HG02852 (cell line): ENCODE data around the gene TCL1B.
"Not testable (repeated sequence)": the region's sequence is repeated elsewhere in the genome, so short reads cannot be mapped to it uniquely, and the experiment has no call there.

Source experiments
- ATAC-seq: cut with Tn5 transposase; IDR thresholded peaks from one replicate; pipeline ENCODE4 v1.9.1; 2021; ENCODE audit warnings: mild to moderate bottlenecking, moderate library complexity; ENCODE audit not compliant: unreplicated experiment

The TCL1B gene

GRCh38 chr14:95685978-95686922 is at the start of gene TCL1B:
TSS of gene TCL1B (plus strand) at chr14:95686426. CDS start at chr14:95686468, 42 bp downstream.
- no peak for ATAC-seq

- no peak for ATAC-seq
These were observed 41.2 kb upstream of the TCL1B start for GRCh38 chr14:95644981-95645380.

- ATAC-seq: no peak
These were observed 40.7 kb upstream of the TCL1B start for GRCh38 chr14:95645389-95645996.

- ATAC-seq: no peak
These were observed 38.3 kb upstream of the TCL1B start for GRCh38 chr14:95647926-95648325.

GRCh38 chr14:95649230-95649629 is 37.0 kb upstream of the TCL1B start:
- no peak for ATAC-seq

- no peak for ATAC-seq
These were observed 35.2 kb upstream of the TCL1B start for GRCh38 chr14:95651028-95651427.

DNA sequence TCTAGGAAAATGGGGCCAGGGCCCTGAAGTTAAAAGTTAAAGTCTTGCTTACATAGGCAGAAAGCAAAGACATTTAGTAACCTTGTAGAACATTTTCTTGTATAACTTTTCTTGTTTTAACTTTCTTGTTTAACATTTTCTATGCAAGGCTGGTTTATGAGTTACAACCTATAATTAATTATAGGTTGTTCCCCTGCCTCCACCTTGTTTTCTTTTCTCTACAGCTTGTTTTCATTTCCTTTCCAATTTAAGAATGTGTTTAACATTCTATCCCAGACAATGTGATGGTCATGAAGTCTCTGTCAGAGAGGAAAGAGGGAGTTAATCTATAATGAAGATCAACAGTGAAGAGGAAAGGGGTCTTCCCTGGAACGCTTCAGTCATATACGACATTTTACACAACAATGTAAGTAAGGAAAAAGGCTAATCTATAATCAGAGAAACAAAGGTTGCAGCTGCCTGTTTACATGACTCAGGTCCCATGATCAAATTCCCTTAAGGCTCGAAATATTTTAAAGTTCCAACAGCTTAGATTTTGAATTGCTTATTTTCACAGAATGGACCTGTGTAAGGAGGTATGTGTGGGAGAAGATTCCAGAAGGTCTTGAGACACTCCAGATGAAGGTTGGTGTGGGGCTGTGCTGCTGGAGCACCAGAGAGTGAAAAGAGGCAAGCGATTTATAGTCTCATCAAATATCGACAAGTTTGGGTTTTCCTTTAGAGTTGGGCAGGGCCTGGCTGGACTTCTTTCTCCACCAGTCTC is 34.2 kb upstream of the TCL1B start:
- ATAC-seq: no peak

- ATAC-seq: peak; percentile 44
These were observed 33.5 kb upstream of the TCL1B start for GRCh38 chr14:95652690-95653089.

- no peak for ATAC-seq
These were observed 30.8 kb upstream of the TCL1B start for GRCh38 chr14:95655461-95655860.

- ATAC-seq: no peak
These were observed 29.6 kb upstream of the TCL1B start for GRCh38 chr14:95656634-95657033.

DNA sequence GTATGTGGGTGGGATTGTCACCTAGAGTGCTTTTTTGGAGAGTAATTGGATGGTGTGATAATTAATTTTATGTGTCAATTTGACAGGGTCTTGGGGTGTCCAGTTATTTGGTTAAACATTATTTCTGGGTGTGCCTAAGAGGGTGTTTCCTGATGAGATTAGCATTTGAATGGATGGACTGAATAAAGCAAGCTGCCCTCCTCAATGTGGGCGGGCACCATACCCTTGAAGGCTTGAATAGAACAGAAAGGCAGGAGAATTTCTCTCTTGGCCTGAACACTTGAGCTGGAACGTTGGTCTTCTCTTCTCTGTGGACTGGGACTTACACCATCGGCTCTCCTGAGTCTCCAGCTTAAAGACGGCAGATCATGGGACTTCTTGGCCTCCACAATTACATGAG is 28.8 kb upstream of the TCL1B start:
- no peak for ATAC-seq

DNA sequence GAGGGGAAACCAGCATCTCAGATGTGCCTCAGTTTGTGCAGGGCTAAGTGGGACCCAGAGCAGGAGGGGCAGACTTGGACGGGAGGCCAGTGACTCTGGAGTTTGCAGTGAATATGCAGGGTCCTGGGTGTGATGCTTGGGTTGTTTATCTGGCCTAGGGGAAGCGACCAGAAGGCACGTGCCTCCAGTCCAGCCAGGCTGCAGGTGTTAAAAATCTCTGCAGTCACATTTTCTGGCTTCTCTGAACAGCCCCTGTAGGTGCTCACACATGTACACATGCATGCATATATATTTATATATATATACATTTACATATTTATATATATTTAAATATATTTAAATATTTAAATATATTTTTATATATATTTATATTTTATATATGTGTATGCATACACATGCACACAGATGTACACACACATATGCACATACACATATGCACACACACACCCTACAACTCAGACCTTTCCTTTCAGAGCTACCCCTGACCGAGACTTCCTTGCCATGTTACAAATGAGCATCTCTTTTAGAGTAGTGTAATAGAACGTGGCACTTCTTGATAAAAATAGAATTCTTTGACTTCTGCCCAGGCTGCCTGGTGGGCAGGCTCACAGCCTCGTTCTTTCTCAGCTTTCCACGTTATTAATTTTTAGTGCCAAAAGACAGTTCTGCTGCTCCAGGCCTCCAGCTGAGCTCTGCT is 26.8 kb upstream of the TCL1B start:
- no peak for ATAC-seq

DNA sequence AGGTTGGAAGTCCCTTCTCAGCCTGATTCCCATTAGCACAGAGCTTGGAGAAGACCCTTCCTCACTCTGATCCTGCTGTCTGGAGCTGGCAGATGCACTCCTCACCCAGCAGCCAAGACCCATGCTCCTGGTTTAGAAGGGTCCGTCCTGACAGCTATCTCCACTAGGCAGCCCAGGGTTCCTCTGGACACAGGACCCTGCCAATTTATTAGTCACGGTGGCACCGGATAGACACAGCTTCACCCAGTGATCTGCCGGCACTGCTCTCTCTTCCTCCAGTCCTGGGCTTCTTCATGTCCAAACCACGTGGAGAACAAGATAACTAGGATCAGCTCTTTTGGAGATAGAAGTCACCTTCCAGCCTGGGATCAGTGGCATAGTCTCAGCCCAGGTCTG is 26.2 kb upstream of the TCL1B start:
- ATAC-seq: no peak

- no peak for ATAC-seq
These were observed 25.3 kb upstream of the TCL1B start for GRCh38 chr14:95660651-95661515.

DNA sequence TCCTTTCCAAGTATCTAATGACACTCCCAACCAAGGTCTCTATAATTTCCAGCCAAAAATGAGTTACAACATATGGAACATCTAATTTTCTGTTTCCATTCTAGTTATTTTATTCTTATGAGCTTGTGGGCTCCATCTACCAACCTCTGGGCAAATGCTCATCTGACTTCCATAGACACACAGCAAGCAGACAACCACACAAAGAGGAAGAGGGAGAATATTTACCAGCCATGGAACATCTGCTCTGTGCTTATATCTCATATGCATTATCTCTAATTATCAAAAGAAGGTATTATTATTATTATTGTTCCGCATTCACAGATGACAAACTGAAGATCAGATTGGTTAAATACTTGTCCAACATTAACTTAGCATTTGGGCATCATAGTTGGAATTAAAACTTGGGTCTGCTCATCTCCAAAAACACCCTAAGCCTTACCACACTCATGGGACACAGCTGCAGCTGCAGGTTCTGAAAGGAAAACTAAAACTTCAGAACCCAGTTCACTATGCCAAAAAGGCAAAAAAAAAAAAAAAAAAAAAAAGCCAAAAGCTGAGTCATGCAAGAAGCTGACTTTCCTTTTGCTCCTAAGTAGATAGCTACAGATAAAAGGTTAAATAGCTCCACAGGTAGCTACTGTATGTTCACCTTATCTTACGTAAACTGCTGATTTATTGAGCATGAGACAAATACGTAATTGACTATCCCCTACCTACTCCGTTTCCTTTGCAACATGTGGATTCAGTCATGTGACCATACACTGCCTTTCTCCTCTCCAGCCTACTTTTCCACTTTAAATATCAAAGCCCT is 23.6 kb upstream of the TCL1B start:
- peak; percentile 37 for ATAC-seq

DNA sequence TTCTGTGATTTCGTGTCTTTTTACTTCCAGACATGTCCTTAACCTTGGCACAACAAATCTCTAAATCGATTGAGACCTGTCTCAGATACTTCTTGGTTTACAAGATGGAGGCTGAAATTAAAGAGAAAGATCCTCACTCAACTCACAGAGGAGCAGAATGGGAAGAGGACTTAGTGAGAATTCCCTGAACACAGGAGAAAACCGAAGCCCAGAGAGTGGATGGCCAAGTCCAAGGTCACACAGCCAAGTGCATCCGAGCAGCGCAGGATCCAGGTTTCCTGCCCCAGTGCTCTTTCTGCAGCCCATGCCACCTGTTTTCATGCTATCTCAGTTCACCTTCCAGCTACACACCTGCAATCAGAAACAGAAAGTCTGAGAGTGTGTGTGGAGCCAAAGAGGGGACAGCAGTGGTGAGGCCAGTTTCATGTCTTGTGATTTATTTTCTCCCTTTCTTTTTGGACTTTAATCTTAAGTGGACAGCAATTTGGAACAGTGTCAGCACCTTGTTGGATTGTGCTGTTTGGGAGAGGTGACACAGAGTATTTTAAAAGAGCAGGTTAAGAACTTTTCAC is 22.9 kb upstream of the TCL1B start:
- no peak for ATAC-seq

GRCh38 chr14:95664066-95664465 is 22.2 kb upstream of the TCL1B start:
- ATAC-seq: no peak

GRCh38 chr14:95664546-95664945 is 21.7 kb upstream of the TCL1B start:
- peak; percentile 31 for ATAC-seq

DNA sequence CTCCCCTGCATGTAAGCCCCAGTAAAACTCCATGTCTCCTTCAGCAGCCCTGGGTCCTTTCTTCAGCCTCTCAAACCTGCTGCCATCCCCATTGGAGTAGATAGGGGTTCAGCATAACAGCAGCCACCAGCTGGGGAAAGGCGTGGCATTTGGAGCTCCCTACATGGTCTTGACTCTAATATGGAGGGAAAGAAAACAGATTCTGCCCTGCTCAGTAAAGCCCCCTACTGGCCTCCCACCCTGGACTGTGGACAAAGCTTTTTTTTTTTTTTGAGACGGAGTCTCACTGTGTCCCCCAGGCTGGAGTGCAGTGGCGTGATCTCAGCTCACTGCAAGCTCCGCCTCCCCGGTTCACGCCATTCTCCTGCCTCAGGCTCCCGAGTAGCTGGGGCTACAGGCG is 20.7 kb upstream of the TCL1B start:
- not testable (repeated sequence) for ATAC-seq
